GM11168 (cell line): ENCODE data around the gene SLC22A23.

ENCODE experiments used
- in situ Hi-C: fragments of 300-500 bp; cut with MboI; formaldehyde crosslinking; loops from one replicate; pipeline ENCODE4 v1.12.0; 2022; ENCODE audit warnings: low sequenced_read_pairs; ENCODE audit not compliant: unreplicated experiment

Gene SLC22A23

DNA sequence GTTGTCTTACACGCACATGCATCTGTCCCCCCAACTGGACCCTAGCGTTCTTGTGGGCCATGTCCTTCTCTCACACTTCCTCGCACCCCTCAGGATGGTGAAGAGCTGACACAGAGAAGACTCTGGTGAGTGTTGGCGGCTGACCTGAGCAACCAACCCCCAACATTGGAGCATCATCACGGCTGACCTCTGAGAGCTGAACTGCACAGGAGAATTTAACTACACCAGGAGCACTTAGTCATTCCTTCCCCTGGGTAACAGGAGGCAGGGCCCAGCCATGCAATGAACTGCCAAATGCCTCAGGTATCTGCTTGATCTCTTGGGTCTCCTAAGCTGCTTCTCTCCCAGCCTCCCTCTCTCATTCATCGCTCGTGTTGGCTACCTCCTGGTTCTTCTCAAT lies 109.6 kb downstream of the SLC22A23 start:
- in situ Hi-C loops = no loop called here

DNA sequence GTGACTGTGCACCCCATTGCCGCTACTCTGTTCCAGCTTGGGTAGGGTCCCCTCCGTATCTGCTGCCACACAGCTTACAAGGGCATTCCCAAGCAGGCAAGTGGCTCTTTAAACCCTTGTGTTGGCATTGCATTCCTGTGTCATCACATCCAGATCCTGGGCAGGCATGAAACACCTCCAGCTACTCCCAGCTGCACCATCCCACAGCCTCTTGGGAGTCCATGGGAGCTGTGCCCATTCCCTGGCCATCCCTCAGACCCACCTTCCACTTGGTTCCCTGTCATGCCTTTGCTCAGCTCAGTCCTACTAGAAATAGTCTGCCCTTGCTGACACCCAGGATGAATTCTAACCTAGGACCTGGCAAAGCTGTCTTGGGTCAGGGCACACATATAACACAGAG lies 110.4 kb downstream of the SLC22A23 start:
- in situ Hi-C loops = no loop called here

DNA sequence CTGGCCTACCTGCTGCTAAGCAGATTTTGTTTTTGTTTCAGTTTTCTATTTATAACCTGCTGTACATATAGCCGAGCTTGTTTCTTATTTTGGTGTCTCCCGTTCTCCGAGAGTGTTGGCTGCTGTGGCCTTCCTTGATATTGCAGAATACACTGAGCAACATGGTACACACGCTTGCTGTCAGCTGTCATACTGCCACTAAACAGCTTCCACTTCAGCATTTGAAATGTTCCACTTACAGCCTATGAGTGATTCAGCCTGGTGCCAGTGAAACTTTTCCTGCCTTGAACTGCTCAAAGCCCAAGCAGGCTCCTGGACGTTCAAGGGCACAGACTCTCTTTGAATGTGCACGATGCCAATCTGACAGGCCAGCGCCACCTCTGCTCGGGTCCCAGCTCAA lies 111.0 kb downstream of the SLC22A23 start:
- in situ Hi-C loops = no loop called here

DNA sequence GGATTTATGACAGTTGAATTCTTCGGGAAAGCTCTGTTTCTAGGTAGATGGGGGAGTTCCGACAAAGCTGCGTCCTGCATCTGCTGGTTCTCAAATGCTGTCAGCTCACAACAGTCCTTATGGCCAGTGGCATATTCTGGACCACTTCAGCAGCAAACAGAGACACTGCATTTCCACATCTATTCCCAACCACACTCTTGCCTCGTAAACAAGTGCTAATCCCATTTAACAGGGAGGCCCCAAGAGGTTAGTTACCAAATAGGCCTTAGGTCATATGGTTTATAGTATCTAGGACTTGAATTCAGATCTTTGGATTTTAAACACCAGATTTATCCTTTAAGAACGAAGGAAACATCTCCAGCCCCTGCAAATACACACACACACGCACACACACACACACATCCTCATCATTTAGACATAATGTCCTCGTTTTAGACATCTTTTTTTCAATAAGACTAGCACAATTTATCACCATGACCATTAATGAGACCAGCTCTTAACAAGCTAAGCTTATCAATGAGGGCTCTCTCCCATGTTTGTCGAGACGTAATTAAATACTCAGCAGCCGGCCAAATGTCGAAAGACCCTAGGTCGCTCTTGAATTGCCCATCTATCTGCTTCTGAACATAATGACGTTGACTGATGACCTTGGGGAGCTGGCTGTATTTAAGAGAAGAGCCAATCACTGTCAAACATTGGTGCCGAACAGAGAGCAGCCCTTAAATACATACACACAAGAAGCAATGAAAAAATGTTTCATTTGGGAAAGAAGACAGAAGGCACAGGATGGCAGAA lies 113.6 kb downstream of the SLC22A23 start:
- in situ Hi-C loops = no loop called here

DNA sequence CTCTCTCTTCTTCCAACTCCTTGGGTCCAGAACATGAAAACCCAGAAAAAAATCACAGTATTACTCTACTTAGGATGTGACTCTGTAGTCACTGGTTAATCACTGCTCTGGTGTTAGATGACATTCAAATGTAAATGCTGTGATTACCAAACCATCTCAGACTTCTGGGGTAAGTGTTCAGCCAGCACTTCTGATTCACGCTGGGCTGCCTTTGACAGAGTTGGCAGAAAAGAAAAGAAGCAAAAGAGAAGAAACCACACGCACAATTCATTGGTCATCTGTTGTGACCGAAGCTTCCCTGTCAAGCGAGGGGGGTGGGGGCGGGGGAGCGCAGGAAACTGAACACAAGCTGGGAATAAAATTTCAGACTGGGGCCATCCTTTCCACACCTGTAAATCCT lies 115.4 kb downstream of the SLC22A23 start:
- in situ Hi-C loops = no loop called here

DNA sequence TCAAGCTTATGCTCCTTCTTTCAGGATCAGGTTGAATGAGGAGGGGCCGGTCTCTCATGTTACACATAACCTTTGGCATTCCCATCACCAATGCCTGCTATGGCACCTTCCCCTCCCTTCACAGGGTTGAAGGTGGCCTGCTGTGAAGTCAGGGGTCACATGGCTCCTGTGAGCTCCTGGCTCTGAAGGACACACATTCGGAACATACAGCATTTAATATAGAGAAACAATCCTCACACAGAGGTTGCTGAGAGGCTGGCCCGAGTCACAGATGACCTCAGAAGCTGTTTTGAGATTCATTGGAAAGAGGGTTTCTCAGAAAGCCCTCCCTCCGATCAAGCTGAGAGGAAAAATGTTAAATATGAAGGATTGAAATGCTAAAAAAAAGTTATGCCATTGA lies 116.0 kb downstream of the SLC22A23 start:
- in situ Hi-C loops = no loop called here

DNA sequence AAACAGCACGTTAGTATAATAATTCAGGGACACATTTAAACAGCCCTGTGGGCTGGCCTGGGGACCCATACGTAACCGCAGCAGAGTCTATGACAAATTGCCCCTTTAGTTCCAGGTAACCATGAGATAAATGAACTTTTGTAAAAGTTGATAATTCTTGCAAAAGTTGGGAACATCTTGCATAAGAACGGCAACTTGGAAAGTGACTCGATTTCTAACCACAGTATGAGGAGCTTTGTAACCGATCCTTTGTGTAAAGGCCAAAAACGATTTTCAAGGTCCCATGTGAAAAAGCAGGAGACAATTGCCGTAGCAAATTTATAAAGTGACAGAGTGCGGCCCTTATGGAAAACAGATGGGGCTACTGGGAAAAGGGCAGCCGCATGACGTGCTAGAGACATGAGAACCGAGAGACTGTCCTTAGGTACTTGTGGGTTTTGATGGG lies 116.5 kb downstream of the SLC22A23 start:
- in situ Hi-C loops = no loop called here

DNA sequence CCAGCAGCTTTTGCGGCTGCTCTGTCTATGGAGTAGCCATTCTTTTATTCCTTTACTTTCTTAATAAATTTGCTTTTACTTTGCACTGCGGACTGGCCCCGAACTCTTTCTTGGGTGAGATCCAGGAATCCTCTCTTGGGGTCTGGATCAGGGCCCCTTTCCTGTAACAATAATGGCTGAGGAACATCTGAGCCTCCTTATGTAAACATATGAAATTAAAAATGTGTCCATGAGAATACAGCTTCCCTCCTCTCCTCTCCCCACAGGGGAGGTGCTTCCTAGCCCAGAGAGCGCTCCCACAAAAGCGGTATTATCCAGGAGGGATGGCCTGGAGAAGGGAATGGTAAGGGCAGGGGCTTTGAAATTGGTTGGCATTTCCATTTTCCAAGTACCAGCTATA lies 117.0 kb downstream of the SLC22A23 start:
- in situ Hi-C loops = no loop called here

DNA sequence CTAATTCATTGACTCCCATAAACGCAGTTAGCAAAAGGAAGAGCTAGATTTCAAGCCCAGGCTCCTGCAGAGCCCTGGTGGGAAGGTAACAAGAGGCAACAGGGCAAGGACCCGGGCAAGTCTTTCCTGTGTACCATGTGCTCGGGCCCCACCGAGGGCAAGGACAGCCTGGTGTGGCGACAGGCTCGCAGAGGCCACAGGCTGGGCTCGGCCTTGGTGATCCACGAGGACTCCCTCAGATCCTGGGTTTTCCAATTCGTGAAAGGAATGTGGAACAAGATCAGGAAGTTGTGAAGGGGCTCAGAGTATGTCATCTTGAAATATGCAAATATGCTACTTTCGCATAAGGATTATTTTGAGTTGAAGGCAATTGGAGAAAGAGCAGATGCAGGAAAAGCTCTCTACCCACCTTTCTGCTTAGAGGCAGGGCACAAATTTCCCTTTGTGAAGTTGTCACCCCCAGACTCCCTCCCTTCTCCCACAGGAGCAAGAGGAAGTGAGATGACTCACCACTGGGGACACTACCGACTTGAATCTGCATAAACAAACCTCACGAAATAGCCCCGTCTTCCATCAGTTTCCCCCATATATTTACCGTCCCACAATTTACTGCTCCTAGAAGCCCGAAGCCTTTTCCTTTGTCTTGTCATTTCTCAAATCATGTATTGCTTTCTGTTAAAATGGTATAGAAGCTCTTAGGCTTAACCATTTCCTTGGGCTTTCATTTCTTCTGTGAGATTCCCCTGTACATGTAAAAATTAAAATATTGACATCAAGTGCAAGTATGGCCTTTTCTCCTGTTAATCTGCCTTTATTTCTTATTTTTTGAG lies 119.1 kb downstream of the SLC22A23 start:
- in situ Hi-C loops = no loop called here

DNA sequence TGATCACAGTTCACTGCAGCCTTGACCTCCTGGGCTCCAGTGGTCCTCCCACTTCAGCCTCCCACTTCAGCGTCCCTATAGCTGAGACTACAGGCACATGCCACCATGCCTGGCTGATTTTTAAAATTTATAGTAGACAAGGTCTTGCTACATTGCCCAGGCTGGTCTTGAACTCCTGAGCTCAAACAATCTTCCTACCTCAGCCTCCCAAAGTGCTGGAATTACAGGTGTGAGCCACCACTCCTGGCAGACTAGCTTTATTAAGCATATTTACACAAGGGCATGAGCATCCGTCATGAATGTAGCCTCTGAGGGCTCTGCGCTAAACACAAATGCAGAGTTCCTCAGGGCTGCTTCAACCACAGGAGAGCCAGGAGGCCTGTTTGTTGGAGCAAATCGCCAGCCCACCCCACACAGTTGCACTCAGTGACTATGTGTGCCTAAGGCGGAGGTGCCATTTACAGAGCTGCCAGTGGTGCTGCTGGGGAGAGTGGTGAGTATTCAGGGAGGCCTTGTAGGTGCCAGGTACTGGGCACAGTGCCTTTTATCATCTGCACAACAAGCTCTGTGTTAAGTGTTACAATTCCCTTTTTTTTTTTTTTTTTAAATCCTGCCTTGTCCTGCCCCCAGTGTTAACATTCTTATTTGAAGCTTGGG lies 119.9 kb downstream of the SLC22A23 start:
- in situ Hi-C loops = no loop called here

DNA sequence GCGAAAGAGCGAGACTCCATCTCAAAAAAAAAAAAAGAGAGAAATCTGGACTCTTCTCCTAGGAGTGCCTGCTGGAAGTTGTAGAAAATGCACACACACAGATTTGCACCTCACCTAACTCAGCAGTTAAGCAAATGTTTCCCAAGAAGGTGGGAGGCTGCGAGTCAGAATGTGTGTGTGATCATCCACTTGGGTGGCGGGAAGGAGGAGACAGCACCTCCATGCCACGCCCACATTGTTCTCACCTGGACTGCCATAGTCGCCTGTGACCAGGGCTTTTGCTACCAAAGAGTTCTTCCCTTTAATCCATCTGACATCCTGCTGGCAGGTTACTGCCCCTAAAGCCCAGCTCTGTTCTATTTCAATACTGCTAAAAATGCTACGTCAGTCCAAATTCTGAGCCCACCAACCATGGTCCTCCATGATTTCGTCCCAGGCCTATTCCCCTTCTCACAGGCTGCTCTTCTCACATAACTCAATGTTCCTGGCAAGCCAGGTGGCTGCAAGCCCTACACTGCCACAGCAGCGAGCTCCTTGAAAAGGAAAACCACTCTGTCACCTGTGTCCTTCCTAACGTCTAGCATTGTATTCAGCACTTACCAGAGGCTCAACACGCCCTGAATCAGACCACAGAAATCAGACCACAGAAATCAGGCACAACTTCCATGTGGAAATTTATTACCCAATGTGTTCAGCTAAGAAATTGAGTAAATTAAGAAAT lies 120.6 kb downstream of the SLC22A23 start:
- in situ Hi-C loops = no loop called here

DNA sequence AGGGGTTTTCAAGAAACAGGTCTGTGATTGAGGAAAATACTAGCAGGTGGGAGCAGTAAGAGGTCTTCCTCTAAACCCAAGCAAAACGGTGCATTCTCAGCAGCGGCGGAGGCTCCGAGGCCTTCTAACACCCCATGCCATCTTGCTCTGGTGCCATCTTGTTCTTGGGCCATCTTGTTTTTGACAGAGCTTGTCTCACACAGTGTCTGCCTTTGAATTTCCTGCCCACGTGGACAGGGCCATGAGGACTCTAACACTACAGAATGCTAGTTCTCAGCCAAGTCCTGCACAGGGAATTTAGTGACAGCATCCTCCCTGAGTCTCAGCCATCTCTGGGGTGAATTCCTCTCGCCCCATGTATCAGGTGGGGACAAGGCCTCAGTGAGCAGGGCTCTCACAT lies 121.7 kb downstream of the SLC22A23 start:
- in situ Hi-C loops = no loop called here

DNA sequence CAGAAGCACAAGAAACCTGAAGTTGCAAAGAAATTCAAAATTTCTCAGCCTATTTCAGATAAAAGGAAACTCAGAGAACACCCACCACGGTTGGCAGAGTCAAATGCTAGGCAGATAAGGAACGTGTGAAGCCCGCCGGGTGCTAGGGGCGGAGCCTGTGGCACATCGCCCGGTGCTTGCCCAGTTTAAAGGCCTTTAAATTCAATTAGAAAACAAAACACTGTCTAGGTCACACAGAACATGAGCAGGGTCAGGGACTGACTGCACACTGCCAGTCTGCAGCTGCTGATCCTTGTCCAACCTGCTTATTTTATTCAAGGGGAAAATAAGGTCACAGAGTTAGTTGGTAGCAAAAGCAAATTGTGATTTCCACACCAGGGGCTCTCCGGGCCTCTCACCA lies 122.3 kb downstream of the SLC22A23 start:
- in situ Hi-C loops = no loop called here

DNA sequence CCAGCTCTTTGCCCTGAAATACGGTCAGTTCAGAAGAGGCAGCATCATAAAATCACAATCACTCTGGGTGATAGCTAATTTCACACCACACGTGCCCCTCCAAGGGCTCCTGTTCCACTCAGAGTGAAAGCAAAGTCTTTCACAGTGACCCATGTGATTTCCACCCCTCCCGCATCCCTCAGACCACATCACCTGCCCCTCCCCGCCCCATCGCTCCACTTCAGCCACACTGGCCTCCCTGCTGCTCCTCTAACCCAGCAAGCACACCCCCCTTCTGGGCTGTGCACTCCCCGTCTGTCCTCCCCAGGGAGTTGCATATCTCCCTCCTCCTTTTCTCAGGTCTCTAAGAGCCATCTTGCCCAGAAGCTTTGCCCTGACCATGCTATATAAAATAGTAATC lies 123.6 kb downstream of the SLC22A23 start:
- in situ Hi-C loops = no loop called here

DNA sequence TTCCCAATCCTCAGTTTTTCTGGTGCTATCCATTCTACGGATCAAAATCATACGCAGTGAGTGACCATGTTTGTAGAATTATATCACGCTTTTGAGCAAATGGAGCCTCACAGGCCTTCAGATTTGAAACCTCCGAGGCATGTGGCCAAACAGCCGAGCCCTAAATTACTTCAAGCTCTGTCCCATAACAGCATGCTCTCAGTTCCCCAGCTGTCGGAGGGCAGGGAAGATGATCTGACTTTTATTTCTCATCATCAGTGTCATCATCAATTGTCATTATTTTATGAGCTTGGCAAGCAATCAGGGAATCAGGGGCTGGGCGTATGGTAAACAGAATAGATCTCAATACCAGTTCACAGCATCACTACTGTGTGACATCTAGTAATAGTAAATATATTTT lies 124.9 kb downstream of the SLC22A23 start:
- in situ Hi-C loops = no loop called here

DNA sequence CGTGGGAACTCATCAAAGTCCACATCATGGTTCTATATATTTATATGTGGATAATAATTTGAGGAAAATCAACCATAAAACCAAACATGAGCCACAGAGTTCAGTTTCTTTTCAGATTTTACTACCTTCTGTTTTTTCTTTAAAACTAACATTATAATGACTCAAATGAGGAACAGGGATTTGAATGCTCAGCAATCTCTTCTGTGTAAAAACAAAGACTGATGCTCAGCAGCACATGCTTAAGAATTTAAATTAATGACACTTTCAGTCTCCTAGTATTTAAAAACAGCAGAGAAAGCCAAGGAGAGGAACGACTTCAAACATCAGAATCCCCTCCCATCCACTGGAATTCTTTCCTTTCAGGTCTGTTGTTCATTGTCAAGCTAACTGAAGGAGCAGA lies 125.4 kb downstream of the SLC22A23 start:
- in situ Hi-C loops = no loop called here

DNA sequence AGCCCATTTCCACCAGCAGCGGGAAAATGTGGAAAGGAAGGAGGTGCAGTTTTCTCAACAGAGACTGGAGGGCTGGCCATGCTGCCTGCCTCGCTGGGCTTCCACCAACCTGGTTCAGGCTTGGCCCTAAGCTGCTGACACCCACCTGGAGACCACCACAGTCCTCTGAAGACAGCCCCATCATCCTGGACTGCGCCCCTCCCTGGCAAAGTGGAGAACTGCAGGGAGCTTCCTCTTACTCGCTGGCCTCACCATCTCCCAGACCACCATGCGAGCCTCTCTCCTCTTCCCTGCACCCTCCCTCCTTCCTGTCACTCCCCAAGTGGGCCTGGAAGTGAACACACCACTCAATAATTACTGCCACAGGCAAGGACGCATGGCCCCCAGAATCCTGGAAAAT lies 126.7 kb downstream of the SLC22A23 start:
- in situ Hi-C loops = no loop called here

DNA sequence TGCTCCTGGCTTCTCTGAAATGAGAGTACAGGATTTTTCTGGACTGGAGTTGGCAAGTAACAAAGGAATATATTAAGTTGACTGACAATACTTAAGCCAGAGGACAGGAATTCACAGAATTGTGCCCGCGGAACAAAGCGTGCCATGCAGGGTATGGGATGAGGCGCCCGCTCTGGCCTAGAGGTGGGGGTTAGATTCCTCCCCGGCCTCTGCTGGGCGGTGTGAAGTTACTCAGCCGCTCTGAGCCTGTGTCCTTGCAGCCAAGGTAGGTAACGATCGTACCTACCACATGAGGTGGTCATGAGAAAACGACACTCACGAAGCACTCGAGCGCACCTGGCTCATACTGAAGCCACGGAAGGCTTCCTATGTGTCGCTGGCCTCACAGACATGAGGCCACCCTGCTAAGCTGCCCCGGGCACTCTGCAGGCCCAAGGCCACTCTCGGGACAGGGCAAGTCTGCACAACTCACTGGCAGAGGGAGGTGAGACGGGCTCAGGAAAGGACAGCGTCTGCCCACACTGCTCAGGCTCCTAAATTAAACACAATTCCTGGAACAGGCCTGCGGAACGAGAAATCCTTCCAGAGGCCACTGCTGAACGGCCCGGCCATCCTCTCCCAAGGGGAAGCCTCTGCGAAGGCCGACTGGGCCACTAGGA lies 127.3 kb downstream of the SLC22A23 start:
- in situ Hi-C loops = no loop called here

DNA sequence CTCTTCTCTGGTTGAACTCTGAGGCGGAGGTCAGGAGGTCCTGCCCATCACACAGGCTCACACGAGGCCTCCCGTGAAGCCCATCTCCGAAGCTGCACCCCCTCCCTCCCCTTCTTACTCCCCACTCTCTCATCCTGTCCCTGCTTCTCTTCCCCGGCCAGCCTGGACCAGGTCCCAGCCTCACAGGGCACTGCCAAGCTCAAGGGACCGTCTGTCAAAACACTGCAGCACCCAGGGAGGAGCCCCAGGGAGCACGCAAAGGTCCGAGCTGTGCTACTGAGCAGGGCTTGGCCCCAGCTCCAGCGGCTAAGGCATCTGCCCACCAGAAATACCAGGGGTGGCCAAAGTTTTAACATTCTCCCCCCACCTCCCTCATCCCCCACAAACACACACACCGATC lies 128.1 kb downstream of the SLC22A23 start:
- in situ Hi-C loops = no loop called here

DNA sequence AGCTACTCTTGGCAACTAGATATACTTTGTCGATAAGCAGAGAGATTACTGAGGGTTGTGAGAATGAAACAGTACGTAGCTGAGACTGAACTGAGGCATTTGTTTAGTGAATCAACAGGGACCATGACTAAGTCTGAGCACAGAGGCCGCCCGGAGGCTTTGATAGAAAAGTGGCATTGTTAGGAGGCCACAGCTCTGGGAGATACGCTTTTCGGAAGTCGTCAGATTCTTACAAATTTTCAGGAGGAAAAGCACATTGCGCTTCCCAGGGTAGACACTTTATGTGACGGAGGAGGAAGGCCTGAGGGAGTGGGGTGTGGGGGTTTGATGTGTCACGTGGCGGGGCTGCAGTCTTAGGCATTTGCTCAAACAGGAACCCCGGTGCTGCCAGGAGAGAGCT lies 128.7 kb downstream of the SLC22A23 start:
- in situ Hi-C loops = no loop called here
